ENCODE data around the gene SCAMP4. TPM values are rescaled to one million over a fixed set of nuclear protein-coding genes. Genes with fewer than 3 reads are reported as not detected.

The SCAMP4 gene, protein sequence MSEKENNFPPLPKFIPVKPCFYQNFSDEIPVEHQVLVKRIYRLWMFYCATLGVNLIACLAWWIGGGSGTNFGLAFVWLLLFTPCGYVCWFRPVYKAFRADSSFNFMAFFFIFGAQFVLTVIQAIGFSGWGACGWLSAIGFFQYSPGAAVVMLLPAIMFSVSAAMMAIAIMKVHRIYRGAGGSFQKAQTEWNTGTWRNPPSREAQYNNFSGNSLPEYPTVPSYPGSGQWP
- 10 to 100 TPM; 35.0 to 42.1 TPM for total RNA-seq

DNA sequence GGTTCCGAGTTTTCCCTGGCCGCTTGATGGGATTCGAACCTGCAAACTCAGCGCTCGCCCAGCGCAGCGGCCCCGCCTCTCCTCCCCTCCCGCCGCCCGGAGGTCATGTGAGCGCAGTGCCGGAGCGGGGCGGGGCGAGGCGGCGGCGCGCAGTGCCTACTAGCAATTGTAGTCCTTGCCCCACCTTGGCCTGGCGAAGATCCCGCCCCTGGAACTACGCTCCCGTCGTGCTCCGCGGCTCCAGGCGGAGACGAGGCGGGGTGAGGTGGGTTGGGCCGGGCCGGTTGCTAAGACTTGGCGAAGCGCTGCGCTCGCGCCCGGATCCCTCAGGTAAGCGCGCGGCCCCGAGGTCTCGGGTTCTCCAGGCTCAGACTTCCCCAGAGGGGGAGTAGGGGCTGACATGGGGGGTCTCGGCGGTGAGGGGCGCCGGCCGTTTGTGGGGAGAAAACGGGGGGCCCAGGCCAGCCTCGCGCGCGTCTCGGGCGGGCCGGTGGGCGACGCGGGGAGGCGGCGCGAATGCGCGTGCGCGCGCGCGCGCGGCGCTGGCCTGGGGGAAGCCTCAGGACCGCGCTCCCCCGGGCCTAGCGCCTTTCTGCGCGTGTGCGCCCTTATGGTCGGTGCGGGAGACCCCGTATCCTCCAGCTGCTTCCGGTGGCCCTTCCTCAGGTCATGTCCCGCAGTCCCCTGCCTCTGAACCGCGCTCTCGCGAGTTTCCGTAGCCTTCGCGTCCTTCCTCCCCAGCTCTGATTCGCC, at the start of gene SCAMP4, which contains the start of gene ADAT3:
TSS of gene SCAMP4 (plus strand) at position 290 of the 753 bp plus-strand sequence. CDS start 9,621 bp downstream, outside the sequence.
TSS of gene ADAT3 (plus strand) at position 290 of the 753 bp plus-strand sequence. CDS start 6,649 bp downstream, outside the sequence.
- H3K36me3 ChIP-seq, result no peaks in the 10 kb centered on the region
- DNase-seq (ENCODE audit: low spot score), result peak; percentile 97
- TF ChIP-seq, protein P1, sequence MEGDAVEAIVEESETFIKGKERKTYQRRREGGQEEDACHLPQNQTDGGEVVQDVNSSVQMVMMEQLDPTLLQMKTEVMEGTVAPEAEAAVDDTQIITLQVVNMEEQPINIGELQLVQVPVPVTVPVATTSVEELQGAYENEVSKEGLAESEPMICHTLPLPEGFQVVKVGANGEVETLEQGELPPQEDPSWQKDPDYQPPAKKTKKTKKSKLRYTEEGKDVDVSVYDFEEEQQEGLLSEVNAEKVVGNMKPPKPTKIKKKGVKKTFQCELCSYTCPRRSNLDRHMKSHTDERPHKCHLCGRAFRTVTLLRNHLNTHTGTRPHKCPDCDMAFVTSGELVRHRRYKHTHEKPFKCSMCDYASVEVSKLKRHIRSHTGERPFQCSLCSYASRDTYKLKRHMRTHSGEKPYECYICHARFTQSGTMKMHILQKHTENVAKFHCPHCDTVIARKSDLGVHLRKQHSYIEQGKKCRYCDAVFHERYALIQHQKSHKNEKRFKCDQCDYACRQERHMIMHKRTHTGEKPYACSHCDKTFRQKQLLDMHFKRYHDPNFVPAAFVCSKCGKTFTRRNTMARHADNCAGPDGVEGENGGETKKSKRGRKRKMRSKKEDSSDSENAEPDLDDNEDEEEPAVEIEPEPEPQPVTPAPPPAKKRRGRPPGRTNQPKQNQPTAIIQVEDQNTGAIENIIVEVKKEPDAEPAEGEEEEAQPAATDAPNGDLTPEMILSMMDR (IDR thresholded peaks at IDR 0.05), result no peak
- H3K4me3 ChIP-seq, result peak within 1 kb of the TSS; percentile 59 to 68
- H3K9me3 ChIP-seq, result no peaks in the 10 kb centered on the region
- H3K27ac ChIP-seq, result peak within 1 kb of the TSS; percentile 76 to 79
- H3K4me1 ChIP-seq, result peaks cover 0 to 24% of the 10 kb centered on the region in 2 donors
- no peaks in the 10 kb centered on the region for H3K27me3 ChIP-seq

- Histone ChIP-seq H3K4me3 (peak overlapping the region; percentile 20 to 56), H3K4me1 (peaks cover 0 to 92% of the 10 kb centered on the region in 2 donors), H3K27ac (peak overlapping the region; percentile 83 to 88), H3K9me3 (no peaks in the 10 kb centered on the region), H3K27me3 (no peaks in the 10 kb centered on the region), H3K36me3 (no peaks in the 10 kb centered on the region)
- TF ChIP-seq, protein P1 (IDR thresholded peaks at IDR 0.05), result no peak
- no peak for DNase-seq (ENCODE audit: low spot score)
Measured at GRCh38 chr19:1855828-1856255, 49.4 kb upstream of the SCAMP4 start.

- TF ChIP-seq, protein P1 (IDR thresholded peaks at IDR 0.05), result no peak
- H3K4me3 ChIP-seq, result peak overlapping the region; percentile 24 to 56
- H3K9me3 ChIP-seq, result no peaks in the 10 kb centered on the region
- peaks cover 0 to 97% of the 10 kb centered on the region in 2 donors for H3K4me1 ChIP-seq
- H3K27me3 ChIP-seq, result no peaks in the 10 kb centered on the region
- H3K36me3 ChIP-seq, result no peaks in the 10 kb centered on the region
- H3K27ac ChIP-seq, result peak overlapping the region; percentile 83 to 88
- no peak for DNase-seq (ENCODE audit: low spot score)
Measured at GRCh38 chr19:1856345-1856697, 48.9 kb upstream of the SCAMP4 start.

- Histone ChIP-seq H3K4me1 (peaks cover 0 to 100% of the 10 kb centered on the region in 2 donors), H3K27ac (peak overlapping the region; percentile 83 to 88), H3K36me3 (no peaks in the 10 kb centered on the region), H3K27me3 (no peaks in the 10 kb centered on the region), H3K4me3 (peak overlapping the region; percentile 24 to 56), H3K9me3 (no peaks in the 10 kb centered on the region)
- TF ChIP-seq, protein P1 (IDR thresholded peaks at IDR 0.05), result no peak
- peak; percentile 91 for DNase-seq (ENCODE audit: low spot score)
Measured at GRCh38 chr19:1856698-1857603, 48.2 kb upstream of the SCAMP4 start.

GRCh38 chr19:1857648-1858326, 47.4 kb upstream of the SCAMP4 start:
- Histone ChIP-seq H3K27me3 (no peaks in the 10 kb centered on the region), H3K36me3 (no peaks in the 10 kb centered on the region), H3K27ac (peak overlapping the region; percentile 83 to 88), H3K4me1 (peaks cover 0 to 97% of the 10 kb centered on the region in 2 donors), H3K4me3 (peak overlapping the region in 1 of 2 donors; percentile 56), H3K9me3 (no peaks in the 10 kb centered on the region)
- no peak for DNase-seq (ENCODE audit: low spot score)
- TF ChIP-seq, protein P1 (IDR thresholded peaks at IDR 0.05), result no peak

All from right atrium auricular region (tissue), 2 donors.